SKM-1 (cell line): ENCODE results near the gene SLC25A42.

Experiments used
- DNase-seq: peaks from one replicate; lab custom pipeline; 2025; ENCODE audit not compliant: unreplicated experiment; lab: John Stamatoyannopoulos, UW

Gene SLC25A42

DNA sequence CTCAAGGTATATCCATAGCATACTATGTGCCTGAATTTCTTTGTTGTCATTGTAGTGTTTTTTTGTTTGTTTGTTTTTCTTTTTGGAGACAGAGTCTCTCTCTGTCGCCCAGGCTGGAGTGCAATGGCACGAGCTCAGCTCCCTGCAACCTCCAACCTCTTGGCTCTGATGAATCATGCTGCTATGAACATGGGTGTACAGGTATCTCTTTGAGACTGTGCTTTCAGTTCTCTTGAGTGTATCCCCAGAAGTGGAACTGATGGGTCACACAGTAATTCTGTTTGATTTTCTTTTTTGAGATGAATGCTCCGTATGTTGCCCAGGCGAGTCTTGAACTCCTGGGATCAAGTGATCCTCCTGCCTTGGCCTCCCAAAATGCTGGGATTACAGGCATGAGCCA, 13.7 kb upstream of the SLC25A42 start:
- DNase-seq = no peak

DNA sequence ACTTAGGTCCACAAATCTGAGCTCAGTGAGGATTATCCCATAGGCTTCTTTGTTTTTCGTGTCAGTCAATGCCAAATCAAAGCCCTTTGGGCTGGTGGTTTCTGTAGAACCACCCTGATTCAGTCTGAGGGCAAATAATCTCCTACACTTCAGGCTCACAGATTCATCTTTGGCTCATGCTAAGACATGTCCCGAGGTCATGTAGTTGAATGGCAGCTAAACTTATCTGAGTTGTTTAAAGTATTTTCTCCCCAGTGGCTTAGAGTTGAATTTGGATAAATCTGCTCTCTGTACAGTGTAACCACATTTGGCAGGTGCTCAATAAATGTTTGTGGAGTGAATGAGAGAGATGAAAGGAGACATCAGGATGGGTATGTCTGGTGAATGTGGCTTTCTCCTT, 13.1 kb upstream of the SLC25A42 start:
- no peak for DNase-seq

DNA sequence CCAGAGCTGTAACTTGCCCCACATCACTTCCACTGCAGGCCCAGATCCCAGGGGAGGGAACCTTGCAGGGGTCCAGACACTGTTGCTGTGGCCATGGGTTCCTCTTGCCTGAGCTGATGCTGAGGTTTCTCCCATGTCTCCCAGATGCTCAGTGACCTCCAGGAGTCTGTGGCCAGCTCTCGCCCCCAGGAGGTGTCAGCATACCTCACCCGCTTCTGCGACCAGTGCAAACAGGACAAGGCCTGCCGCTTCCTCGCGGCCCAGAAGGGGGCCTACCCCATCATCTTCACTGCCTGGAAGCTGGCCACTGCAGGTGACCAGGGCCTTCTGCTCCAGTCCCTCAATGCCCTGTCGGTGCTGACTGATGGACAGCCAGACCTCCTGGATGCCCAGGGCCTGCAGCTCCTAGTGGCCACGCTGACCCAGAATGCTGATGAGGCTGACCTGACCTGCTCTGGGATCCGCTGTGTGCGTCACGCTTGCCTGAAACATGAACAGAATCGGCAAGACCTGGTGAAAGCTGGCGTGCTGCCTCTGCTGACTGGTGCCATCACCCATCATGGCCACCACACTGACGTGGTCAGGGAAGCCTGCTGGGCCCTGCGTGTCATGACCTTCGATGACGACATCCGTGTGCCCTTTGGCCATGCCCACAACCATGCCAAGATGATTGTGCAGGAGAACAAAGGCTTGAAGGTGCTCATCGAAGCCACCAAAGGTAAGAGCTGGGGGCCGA, 12.1 kb upstream of the SLC25A42 start:
- DNase-seq = no peak

DNA sequence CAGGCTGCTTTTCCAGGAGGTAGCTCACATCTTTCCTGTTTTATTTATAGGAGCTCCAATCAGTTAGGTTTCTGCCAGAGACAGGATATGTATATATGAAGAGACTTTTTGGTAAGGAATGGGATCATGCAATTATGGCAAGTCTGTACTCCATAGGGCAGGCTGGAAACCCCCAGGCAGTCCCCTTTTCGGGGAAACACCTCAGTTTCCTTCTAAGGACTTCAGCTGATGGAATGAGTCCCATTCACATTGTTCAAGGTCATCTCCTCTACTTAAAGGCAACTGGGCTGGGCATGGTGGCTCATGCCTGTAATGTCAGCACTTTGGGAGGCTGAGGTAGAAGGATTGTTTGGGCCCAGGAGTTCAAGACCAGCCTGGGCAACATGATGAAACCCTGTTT, 10.9 kb upstream of the SLC25A42 start:
- no peak for DNase-seq

DNA sequence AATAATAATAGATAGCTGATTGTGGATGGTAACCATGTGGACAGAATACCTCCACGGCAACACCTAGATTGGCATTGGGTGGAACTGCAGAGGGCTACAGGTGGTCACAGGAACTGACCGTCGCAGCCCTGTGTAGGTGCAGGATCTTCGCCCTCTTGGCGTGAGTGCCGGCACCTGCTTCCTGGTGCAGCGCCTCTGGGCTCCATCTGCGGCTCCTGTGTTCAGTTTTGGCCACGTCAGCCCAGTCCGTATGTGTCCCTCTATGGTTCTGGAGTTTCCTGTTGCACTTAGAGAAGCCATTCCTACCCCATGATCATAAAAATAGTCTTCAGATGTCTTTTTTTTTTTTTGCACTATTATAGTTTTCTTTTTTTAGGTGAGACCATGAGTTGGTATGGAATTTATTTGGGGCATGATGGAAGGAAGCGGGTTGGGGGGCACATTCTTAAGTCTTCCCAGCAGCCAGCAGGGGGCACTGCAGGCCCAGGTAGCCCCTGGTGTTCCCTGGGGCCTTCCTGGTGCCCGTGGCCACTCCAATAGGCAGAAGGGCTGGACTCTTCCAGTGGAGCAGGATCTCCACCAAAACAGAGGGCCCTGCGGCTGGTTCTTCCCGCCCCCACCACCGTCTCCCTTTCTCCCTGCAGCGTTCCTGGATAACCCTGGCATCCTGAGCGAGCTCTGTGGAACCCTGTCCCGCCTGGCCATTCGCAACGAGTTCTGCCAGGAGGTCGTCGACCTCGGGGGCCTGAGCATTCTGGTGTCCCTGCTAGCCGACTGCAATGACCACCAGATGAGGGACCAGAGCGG, 10.1 kb upstream of the SLC25A42 start:
- no peak for DNase-seq

DNA sequence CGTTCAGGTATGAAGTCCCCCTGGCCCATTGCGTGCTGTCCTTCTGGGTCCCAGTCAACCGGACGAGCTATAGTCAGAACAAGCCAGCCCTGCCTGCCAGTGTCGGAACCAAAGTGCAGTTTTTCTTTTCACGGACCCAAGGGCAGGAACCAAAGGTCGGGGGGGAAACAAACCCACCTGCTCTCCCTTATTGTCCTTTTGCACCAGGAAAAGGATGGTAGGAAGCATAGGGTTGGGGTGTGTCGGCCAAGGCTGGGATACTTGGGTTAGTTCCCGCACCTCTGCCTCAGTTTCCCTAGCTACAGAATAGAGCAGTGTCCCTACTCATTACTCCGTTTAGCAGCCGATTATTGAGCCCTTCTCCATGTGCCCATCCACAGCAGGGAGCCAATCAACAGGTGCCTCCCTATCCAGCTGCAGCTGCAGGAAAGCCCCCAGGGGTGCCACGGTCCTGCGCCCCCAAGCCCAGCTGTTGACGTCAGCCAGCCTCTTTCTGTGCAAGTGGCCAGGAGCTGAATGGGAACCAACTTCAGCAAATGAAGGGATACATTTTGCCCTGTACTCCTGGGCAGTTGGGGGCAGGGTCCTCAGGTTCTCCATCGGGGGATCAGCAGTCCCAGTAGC, 9.4 kb upstream of the SLC25A42 start:
- DNase-seq = no peak

DNA sequence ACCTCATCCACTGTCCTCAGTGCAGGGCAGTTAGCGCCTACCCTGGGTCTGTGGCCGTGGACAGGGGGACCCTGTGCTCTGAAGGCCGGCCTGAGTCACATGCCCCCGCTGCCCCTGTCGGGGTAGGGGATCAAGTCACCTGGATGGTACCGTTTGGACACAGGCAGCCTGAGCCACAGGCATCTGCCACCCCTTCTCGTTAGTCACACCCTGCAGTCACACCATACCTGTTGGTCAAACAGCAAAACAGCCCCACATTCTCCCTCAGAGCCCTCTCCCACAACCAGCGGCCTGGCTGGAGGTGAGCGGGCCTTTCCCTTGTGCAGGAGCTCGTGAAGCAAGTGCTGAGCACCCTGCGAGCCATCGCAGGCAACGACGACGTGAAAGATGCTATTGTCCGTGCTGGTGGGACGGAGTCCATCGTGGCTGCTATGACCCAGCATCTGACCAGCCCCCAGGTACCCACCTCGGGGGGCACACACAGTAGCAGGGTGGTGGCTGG, 8.8 kb upstream of the SLC25A42 start:
- no peak for DNase-seq

DNA sequence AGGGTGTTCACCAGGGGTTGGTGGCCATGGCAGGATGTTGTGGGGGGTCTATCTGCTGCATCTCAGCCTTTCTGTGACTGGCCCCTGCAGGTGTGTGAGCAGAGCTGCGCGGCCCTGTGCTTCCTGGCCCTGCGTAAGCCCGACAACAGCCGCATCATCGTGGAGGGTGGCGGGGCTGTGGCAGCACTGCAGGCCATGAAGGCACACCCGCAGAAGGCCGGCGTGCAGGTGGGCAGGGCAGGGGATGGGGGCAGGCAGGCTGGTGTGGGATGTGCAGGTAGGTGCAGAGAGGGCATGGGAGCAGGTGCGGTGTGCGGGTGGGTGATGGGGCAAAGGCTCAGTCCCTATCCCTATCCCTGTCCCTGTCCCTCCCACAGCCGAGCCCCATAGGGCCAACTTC, 8.1 kb upstream of the SLC25A42 start:
- no peak for DNase-seq

DNA sequence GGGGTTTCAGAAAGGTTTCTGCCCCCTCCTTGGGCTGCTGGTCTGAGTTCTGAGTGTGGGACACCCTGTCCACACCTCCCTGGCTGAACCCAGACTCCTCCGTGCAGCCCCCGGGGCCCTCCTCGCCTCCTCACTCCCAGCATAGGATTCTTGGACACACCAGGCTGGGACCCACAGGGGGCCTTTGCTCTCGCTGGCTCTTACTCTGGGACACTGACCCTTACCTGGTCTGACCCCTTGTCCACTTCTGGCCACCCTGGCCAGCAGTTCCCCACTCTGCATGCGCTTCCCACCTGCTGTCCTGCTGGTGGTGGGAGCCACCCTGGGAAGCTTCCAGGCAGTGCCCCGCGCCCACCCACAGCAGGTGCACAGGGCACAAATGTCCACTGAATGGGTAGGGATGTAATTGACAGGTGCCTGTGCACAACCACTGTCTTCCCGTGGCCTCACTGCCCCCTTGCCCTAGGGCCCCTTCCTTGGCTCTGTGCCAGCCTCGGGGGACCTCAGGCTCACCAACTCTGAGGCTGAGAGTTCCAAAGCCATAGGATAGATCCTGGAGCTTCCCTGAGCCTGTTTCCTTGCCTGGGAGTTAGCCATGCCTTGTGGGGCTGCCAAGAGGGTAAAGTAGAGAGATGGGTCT, 7.0 kb upstream of the SLC25A42 start:
- no peak for DNase-seq

DNA sequence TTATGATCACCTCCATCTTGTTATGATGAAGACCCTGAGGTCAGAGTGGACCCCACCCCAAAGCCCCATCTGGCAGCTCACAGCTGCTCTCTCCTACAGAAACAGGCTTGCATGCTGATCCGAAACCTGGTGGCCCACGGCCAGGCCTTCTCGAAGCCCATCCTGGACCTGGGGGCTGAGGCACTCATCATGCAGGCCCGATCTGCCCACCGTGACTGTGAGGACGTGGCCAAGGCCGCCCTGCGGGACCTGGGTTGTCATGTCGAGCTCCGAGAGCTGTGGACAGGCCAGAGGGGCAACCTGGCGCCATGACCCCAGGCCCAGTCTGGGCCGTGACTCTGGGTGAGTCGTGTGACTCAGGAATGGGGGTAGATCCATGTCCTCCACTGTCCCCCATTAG, 6.5 kb upstream of the SLC25A42 start:
- DNase-seq = no peak

DNA sequence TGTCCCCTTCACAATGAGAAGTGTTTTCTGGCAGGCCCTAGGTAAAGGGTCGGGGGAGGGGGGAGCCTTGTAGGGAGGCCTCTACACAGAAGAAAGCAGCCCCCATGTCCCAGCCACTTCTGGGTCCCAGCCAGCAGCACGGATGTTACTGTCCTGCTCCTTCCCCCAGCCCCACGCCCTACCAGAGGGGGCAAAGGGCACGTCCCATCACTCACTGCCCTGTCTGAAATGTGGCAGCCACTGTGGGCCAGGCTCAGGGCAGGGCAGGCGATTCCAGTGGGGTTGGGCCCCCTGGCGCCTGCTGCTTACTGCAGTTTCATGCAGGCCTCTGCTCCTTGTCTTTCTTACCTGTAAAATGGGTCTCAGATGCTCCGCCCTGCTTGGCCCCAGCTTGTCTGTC, 6.1 kb upstream of the SLC25A42 start:
- no peak for DNase-seq

DNA sequence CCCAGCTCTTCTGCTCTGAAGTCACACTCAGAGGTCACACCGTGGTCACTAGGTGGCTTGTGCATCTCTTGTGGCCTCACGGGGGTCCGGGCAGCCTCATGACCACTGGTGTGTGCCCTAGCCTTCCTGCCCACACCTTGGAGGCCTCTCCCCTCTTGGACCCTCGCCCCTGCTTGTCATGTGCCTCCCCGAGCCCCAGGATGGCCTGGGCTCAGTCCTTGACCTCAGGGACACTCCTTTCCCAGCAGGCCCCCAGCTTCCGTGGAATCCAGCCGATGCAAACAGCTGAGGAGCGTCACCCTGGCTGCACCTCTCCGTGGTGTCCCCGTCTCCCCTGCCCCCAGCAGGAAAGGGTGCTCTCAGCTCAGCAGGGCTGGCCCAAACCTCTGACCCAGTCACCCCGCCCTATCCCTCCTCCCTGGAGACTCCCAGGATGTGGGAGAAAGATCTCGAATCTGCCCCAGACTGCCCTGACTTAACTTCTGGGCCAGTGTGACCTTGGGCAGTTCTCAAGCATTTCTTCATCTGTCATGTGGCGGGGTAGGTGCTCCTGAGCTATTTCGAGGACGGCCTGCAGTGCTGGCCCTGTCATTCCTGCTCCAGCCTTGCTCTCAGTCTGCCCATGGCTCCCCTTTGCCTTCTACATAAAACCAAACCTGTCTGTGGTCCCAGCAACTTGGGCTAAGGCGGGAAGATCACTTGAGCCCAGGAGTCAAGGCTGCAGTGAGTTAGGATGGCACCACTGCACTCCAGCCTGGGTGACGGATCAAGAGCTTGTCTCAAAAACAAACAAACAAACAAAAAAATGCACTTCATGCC, 4.6 kb upstream of the SLC25A42 start:
- DNase-seq = no peak

DNA sequence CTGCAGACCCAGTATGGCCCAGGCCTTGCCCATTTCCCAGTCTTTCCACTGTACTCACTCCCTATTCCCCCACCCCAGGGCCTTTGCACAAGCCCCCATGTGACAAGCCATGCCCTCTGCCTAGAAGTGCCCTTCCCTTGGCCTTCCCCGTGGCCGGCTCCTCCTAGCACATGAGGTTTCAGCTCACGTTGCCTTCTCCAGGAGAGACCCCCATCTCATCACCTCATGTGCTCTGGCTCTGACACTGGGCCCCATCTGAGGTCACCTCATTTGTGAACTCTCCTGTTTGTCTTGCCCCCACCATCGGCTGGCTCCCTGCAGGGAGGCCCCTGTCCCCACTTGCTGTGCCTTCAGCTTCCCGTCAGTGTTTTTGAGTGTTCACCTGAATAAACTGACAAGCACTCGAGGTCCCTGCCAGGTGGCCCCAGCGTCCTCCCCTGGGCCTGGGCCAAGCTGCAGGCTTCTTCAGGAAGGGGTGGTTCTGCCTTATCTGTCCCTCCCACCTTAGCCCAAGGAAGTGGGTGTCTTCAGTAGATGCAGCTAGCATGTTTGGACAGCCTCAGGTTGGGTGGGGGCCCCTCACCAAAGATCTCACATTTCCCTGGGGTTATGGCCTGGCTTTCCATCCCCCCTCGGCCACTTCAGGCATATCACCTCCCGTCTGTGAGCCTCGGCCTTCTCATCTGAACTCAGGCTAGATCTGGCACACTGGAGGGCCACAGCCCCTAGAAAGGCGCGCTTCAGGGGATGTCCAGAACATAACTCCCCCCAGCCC, 3.8 kb upstream of the SLC25A42 start:
- DNase-seq = no peak

DNA sequence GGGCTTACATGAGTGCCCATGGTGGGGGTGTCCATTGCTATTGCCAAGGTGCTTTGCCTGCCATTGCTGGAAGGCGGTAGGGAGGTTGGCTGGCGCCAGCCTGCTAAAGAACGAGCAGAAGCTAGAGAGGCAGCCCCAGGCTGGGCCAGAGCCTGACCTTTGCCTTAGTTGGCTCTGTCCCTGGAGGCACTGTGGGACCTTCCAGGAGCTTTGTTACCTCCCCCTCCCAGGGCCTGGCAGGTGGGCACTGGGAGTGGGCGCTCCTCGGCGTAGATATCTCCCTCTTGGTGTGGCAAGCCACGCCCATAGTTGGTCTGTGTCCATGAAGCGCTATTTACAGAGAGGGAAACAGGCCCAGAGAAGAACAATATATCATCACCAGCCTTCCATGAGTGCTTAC, 2.3 kb upstream of the SLC25A42 start:
- no peak for DNase-seq

DNA sequence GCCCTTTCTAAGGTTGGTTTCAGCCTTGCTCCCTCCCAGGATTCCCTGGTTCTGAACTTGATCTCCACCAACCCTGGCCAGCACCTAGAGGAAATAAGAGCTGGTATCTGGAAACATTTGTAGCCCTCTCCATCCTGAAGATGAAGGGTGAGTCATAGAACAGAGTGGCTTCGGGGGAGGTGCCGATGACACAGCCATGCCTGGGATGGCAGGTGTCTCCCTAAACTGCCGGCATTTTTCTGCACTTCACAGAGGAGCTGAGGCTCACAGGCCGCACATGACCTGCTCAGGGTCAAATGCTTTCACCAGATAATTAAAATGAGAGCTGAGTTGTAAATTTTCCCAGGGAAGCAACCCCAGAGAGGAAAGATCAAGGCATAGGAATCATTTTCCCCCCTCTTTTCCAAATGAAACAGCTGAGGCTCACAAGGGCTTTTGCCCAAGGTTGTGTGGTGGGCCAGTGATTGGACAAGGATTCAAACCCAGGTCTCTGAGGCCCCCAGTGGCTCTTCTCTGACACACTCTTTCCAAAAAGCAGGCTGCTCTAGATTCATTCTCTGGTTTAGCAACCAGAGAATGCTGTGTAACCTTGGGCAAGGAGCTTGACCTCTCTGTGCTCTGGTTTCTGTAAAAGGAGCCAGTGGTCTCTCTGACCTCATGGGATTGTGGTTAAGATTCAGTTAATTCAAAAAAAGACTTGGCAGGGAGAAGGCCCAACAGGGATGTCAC, 1.2 kb upstream of the SLC25A42 start:
- no peak for DNase-seq

DNA sequence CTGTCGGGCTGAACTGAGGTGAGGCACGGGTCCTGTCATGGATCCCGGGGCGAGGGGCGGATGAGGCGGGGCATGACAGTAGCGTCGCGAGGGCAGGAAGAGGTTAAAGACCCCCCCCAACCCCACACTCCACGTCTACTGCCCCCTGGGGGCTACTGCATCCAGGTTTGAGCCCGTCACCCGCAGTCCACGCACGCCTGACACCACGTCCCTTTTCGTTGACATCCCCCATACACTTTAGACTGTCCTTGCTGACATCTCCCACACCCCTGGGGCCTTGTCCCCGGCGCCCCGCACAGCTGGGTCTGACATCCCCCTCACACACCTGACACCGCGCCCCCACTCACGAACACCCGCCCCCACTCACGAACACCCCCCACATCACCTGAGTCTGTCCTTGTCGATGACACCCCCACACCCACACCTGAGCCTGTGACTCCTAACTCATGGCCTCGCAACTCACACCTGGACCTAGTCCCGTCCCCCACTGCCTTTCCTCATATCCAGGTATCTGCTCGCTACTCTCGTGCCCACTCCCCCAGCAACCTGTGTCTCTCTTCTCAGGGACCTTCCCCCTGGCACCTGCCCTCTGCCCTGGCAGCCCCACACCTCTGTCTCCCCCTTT, 416 bp downstream of the SLC25A42 start:
- no peak for DNase-seq

DNA sequence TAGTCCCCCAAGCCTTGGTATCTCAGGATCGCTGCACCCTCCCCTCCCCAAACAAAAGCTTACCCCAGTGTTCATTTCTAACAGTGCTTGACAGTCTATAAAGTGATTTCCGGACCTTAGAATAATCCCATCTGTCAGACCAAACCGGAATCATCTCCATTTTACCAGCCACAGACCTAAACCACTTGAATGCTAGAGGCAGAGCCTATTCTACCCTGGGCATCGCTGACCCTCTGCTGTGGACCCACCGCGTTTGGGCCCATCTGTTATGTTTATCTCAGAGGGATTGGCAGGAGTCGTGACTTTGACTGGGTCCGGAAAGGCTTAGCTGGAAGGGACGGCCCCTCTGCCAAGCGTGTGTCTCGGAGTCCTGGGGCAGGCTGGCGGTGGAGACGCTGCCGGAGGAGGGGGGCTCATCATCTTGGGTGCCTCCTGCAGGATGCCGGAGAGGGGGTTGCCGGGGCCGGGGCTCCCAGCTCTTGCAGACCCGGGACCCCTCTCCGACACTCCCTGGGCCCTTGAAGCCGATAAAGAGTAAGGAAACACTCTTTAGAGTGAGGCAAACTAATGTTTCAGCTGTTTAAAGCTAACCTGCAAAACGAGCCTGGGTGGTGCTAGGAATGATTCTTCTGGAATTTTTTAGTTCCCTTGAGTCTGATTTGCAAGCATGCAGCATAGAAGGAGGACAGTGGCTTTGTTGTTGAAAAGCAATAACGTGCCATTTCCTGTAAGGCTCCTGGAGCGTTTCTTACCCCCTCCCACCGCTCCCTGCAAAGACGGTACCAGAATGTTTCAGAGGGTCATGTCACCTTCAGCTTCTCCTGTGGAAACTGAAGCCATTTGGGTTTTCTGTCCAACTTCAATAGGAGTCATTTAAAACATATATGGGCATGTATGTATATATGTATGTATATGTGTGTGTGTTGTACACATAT, 1.3 kb downstream of the SLC25A42 start:
- no peak for DNase-seq
